ENCODE results near the gene OSBPL10.

DNA sequence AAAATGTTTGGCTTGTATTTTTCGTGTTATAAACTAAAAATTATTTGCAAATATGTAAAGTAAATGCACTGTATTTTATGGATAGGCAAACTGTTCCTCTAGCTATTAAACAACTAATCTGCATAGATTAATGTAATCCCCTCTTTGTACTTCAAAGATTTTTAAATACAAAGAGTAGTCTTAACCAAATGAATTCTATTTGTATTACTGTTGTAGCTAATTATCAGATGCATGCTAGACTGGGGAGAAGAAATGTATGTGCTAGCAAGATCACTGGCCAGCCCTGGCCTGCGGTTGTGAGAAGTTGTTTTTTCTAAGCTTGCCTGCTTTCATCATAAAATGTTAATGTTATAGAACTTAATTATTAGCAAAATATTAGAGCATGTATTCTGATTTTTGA lies 355.7 kb downstream of the OSBPL10 start:
- TF ChIP-seq, protein P1, sequence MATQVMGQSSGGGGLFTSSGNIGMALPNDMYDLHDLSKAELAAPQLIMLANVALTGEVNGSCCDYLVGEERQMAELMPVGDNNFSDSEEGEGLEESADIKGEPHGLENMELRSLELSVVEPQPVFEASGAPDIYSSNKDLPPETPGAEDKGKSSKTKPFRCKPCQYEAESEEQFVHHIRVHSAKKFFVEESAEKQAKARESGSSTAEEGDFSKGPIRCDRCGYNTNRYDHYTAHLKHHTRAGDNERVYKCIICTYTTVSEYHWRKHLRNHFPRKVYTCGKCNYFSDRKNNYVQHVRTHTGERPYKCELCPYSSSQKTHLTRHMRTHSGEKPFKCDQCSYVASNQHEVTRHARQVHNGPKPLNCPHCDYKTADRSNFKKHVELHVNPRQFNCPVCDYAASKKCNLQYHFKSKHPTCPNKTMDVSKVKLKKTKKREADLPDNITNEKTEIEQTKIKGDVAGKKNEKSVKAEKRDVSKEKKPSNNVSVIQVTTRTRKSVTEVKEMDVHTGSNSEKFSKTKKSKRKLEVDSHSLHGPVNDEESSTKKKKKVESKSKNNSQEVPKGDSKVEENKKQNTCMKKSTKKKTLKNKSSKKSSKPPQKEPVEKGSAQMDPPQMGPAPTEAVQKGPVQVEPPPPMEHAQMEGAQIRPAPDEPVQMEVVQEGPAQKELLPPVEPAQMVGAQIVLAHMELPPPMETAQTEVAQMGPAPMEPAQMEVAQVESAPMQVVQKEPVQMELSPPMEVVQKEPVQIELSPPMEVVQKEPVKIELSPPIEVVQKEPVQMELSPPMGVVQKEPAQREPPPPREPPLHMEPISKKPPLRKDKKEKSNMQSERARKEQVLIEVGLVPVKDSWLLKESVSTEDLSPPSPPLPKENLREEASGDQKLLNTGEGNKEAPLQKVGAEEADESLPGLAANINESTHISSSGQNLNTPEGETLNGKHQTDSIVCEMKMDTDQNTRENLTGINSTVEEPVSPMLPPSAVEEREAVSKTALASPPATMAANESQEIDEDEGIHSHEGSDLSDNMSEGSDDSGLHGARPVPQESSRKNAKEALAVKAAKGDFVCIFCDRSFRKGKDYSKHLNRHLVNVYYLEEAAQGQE (IDR thresholded peaks at IDR 0.05): no peak
- TF ChIP-seq ZSCAN20 (CRISPR knock-in tag; IDR thresholded peaks at IDR 0.05): no peak
- no peak for TF ChIP-seq HDAC2 (IDR thresholded peaks at IDR 0.05)
- no peak for TF ChIP-seq EHMT2 (IDR thresholded peaks at IDR 0.05; ENCODE audit: low read depth)
- TF ChIP-seq, protein P2, sequence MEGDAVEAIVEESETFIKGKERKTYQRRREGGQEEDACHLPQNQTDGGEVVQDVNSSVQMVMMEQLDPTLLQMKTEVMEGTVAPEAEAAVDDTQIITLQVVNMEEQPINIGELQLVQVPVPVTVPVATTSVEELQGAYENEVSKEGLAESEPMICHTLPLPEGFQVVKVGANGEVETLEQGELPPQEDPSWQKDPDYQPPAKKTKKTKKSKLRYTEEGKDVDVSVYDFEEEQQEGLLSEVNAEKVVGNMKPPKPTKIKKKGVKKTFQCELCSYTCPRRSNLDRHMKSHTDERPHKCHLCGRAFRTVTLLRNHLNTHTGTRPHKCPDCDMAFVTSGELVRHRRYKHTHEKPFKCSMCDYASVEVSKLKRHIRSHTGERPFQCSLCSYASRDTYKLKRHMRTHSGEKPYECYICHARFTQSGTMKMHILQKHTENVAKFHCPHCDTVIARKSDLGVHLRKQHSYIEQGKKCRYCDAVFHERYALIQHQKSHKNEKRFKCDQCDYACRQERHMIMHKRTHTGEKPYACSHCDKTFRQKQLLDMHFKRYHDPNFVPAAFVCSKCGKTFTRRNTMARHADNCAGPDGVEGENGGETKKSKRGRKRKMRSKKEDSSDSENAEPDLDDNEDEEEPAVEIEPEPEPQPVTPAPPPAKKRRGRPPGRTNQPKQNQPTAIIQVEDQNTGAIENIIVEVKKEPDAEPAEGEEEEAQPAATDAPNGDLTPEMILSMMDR (IDR thresholded peaks at IDR 0.05): no peak
- TF ChIP-seq RCOR1 (IDR thresholded peaks at IDR 0.05; ENCODE audit: low read depth, low read length): no peak
- TF ChIP-seq, protein P3, sequence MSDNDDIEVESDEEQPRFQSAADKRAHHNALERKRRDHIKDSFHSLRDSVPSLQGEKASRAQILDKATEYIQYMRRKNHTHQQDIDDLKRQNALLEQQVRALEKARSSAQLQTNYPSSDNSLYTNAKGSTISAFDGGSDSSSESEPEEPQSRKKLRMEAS (IDR thresholded peaks at IDR 0.05): no peak
- TF ChIP-seq SMC3 (IDR thresholded peaks at IDR 0.05): no peak
- no peak for TF ChIP-seq POLR2A (IDR thresholded peaks at IDR 0.05; ENCODE audit: low read length)

All from A549 (cell line).